ENCODE measurements around the gene DHX34. TPM values are rescaled to one million over a fixed set of nuclear protein-coding genes. Genes with fewer than 3 reads are reported as not detected.

DHX34 gene
- total RNA-seq, 1 donor from 2014 or later, result 8.1 TPM

DNA sequence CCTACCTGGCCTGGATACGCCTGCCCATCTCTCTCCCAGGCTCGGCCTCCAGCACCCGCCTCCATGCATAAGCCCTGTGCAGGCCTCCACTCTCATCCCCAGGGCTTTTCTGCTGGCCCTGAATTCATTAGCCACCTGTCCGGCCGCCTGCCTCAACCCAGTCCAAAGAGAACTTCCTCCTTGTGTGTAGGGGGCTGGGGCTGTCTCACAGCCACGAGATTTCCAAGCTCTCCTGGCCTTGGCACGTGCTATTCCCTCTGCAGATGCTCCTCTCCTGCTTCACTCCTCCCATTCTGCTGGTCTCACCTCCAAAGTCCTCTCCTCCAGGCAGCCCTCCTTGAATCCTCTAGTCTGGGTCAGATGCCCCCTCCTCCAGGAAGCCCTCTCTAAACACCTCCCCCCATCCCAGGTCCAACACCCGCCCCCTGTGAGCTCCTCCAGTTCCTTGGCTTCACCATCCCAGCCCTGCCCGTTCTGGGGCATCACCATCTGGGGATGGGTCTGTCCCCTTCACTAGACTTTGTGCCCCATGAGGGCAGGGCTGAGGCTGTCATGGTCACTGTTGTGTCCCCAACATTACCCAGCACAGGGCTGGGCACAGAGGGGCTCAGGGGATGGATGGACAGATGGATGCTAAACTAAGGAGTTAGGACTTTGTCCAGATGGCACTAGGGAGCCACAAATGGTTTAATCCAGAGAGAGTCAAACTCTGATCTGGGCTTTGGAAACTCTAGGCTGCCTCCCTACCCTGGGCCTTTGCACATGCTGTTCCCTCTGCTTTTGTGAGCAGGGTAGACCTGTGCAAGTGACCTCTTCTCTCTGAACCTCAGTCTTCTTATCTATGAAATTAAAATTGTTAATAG lies 55.5 kb downstream of the DHX34 start:
- TF ChIP-seq, protein P1, sequence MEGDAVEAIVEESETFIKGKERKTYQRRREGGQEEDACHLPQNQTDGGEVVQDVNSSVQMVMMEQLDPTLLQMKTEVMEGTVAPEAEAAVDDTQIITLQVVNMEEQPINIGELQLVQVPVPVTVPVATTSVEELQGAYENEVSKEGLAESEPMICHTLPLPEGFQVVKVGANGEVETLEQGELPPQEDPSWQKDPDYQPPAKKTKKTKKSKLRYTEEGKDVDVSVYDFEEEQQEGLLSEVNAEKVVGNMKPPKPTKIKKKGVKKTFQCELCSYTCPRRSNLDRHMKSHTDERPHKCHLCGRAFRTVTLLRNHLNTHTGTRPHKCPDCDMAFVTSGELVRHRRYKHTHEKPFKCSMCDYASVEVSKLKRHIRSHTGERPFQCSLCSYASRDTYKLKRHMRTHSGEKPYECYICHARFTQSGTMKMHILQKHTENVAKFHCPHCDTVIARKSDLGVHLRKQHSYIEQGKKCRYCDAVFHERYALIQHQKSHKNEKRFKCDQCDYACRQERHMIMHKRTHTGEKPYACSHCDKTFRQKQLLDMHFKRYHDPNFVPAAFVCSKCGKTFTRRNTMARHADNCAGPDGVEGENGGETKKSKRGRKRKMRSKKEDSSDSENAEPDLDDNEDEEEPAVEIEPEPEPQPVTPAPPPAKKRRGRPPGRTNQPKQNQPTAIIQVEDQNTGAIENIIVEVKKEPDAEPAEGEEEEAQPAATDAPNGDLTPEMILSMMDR (IDR thresholded peaks at IDR 0.05; ENCODE audit: borderline replicate concordance), result no peak
- intact Hi-C loops (cut with micrococcal nuclease), result no loop called here

DNA sequence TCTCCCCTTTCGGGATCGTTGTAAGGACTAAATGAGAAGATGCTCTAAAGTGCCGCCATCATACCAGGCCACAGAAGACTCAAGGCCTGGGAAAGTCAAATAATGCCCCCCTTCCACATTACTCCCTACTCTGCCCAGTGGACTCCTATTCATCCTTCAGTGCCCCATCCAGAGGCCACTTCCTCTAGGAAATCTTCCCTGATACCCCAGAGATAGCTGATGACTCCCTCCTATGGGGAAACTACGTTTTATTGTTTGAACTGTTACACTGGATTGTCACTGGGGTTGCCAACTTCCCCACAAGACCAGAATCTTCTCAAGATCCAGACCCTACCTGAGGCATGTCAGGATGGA lies 56.1 kb downstream of the DHX34 start:
- DNase-seq, result no peak
- Histone ChIP-seq H3K36me3 (no peaks in the 10 kb centered on the region), H3K9me3 (replicated peaks) (no peaks in the 10 kb centered on the region), H3K4me3 (no peak overlapping the region), H3K27ac (replicated peaks) (no peak overlapping the region), H3K4me1 (no peaks in the 10 kb centered on the region), H3K27me3 (ENCODE audit: low read depth) (peaks cover 98% of the 10 kb centered on the region)
- intact Hi-C loops (cut with micrococcal nuclease), result no loop called here
- TF ChIP-seq, protein P1 (IDR thresholded peaks at IDR 0.05; ENCODE audit: borderline replicate concordance), result no peak

More for the DNA sequence above, 55.5 kb downstream of the DHX34 start:
- no peaks in the 10 kb centered on the region for H3K4me1 ChIP-seq
- H3K36me3 ChIP-seq, result no peaks in the 10 kb centered on the region
- H3K27me3 ChIP-seq (ENCODE audit: low read depth), result peaks cover 100% of the 10 kb centered on the region
- no peaks in the 10 kb centered on the region for H3K9me3 ChIP-seq (replicated peaks)
- DNase-seq, result no peak
- no peak overlapping the region for H3K4me3 ChIP-seq
- H3K27ac ChIP-seq (replicated peaks), result no peak overlapping the region

DNA sequence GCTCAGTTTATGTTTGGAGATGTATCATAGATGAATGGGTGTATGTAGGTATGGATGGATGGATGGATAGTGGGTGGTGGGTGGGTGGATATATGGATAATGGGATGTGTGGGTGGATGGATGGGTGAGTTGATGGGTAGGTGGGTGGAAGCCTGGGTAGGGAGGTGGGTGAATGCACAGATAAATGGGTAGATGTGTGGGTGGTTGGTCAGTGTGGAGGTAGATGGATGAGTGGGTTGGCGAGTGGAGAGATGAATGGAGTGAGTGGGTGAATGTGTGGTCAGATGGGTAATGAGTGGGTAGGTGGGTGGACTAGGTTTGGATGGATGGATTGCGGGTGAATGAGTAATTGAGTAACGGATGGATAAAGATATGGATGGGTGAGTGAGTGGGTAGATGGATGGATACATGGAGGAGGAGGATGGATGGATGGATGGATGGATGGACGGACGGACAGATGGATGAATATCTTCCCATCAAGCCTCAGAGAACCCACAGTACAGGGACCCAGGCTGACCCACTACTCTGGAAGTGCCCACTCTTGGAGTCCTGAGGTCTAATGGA lies 56.8 kb downstream of the DHX34 start:
- intact Hi-C loops (cut with micrococcal nuclease), result no loop called here
- DNase-seq, result no peak
- TF ChIP-seq, protein P1 (IDR thresholded peaks at IDR 0.05; ENCODE audit: borderline replicate concordance), result no peak
- H3K9me3 ChIP-seq (replicated peaks), result no peaks in the 10 kb centered on the region
- no peak overlapping the region for H3K4me3 ChIP-seq
- no peak overlapping the region for H3K27ac ChIP-seq (replicated peaks)
- H3K27me3 ChIP-seq (ENCODE audit: low read depth), result peaks cover 95% of the 10 kb centered on the region
- no peaks in the 10 kb centered on the region for H3K4me1 ChIP-seq
- H3K36me3 ChIP-seq, result no peaks in the 10 kb centered on the region

DNA sequence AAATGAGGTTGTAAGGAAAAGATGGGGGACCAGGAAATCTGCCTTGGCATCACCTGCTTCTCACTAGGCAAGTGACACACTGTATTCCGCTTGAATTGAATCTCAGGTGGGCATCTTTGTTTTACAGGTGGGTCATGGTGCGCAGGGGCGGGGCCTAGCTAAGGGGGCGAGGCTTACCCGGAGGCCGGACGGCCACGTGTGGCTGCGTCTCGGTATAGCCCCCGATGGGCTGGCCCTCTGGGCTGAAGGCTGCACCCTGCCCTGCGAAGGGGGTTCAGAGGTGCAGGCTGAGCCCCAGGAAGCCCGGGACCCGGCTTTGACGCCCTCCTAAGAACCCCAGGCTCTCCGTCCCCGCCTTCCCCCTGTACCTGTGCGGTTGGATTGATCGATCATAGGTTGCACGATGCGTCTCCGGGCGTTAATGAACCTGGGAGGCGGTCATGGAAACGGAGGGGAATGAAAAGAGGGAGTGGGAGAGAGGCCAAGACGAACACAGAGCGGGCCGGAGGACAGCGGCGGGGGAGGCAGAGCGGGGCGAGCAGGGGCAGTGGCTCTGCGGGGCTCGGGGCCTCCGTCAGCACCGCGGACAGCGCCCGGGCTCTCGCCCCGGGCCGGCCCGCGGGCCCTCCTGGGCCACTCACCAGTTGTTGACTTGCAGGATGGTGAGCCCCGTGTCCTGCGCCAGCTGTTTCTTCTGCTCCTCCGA lies 57.7 kb downstream of the DHX34 start:
- peaks cover 95% of the 10 kb centered on the region for H3K27me3 ChIP-seq (ENCODE audit: low read depth)
- H3K27ac ChIP-seq (replicated peaks), result no peak overlapping the region
- no peak for DNase-seq
- intact Hi-C loops (cut with micrococcal nuclease), result no loop called here
- H3K36me3 ChIP-seq, result no peaks in the 10 kb centered on the region
- TF ChIP-seq, protein P1 (IDR thresholded peaks at IDR 0.05; ENCODE audit: borderline replicate concordance), result no peak
- no peaks in the 10 kb centered on the region for H3K9me3 ChIP-seq (replicated peaks)
- H3K4me1 ChIP-seq, result no peaks in the 10 kb centered on the region
- H3K4me3 ChIP-seq, result no peak overlapping the region

DNA sequence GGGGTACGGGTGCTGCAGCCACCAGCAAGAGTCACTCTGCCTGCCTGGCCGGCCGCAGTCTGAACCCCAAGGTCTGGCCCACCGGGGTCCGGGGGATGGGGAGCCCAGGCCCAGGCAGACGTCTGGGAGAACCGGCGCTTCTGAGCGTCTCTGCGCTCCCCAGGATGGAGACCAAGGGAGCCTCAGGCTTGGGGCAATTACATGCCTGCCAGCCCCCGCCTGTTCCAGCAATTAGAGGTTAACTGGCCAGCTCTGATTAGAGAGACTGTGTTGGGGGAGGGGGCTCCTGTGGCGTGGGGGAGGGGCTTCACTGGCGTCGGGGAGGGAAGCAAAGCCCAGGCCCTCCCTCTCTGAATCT lies 58.3 kb downstream of the DHX34 start:
- TF ChIP-seq, protein P1 (IDR thresholded peaks at IDR 0.05; ENCODE audit: borderline replicate concordance), result no peak
- intact Hi-C loops (cut with micrococcal nuclease), result no loop called here
- Histone ChIP-seq H3K4me3 (no peak overlapping the region), H3K9me3 (replicated peaks) (no peaks in the 10 kb centered on the region), H3K36me3 (no peaks in the 10 kb centered on the region), H3K27ac (replicated peaks) (no peak overlapping the region), H3K27me3 (ENCODE audit: low read depth) (peaks cover 95% of the 10 kb centered on the region), H3K4me1 (no peaks in the 10 kb centered on the region)
- no peak for DNase-seq

Data from left ventricle myocardium inferior (tissue), 1 donor.